GM21529 (cell line): ENCODE measurements around the gene IL24.
"Not testable (repeated sequence)": the region's sequence is repeated elsewhere in the genome, so short reads cannot be mapped to it uniquely, and the experiment has no call there.

Source experiments
- ATAC-seq: cut with Tn5 transposase; IDR thresholded peaks from one replicate; pipeline ENCODE4 v1.9.1; 2021; ENCODE audit not compliant: unreplicated experiment

The IL24 gene

DNA sequence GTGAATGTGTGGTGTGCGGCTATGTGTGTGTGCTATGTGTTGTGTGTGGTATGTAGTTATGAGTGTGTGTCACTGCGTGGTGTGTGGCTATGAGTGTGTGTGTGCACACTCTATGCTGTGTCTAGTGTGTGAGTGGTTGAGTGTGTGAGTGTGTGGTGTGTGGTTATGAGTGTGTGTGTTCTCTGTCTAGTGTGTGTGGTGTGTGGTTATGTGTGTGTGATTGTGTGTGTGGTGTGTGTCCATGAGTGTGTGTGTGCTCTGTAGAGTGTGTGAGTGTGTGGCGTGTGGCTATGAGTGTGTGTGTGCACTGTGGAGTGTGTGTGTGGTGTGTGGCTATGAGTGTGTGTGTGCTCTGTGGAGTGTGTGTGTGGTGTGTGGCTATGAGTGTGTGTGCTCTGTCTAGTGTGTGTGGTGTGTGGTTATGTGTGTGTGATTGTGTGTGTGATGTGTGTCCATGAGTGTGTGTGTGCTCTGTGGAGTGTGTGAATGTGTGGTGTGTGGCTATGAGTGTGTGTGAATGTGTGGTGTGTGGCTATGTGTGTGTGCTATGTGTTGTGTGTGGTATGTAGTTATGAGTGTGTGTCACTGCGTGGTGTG, 26.8 kb downstream of the IL24 start:
- ATAC-seq = not testable (repeated sequence)

- peak; percentile 24 for ATAC-seq
Measured at GRCh38 chr1:206924592-206925105, 27.4 kb downstream of the IL24 start.

- peak; percentile 57 for ATAC-seq
Measured at GRCh38 chr1:206925106-206925736, 28.0 kb downstream of the IL24 start.

DNA sequence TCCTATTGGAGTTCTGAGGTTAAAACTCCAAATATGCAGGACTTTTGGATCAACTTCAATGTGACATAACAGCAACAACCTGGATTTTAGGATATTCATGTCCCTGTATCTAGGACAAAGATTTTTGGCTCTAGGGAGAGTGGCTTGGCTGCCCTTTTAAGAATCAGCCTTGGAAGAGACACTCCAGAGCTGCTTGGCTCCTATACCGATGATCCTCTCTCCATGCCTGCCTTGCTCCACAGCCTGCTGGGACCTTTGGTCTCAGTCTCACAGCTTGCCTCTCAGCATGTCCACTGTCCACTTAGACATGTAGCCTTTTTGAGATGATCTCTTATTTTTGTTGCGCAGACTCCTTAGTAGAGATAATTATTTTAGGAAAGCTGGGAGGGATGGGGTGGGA, 29.0 kb downstream of the IL24 start:
- ATAC-seq = no peak

DNA sequence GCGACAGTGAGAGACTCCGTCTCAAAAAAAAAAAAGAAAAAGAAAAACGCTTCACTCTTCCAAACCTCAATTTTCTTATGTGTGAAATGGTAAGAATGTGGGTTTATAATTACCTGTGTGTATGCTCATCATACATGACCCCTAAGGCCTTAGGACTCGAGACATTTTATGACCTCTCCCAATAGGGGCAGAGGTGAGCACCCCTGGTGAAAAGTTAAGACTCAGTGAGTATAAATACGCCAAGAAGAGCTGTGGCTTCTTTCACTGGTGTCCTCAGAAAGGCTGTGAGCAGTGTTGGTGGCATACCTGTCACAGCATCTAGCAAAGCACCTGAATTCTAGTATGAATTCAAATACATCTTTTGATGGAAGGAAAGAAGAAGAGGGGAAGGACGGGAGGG, 32.3 kb downstream of the IL24 start:
- no peak for ATAC-seq

DNA sequence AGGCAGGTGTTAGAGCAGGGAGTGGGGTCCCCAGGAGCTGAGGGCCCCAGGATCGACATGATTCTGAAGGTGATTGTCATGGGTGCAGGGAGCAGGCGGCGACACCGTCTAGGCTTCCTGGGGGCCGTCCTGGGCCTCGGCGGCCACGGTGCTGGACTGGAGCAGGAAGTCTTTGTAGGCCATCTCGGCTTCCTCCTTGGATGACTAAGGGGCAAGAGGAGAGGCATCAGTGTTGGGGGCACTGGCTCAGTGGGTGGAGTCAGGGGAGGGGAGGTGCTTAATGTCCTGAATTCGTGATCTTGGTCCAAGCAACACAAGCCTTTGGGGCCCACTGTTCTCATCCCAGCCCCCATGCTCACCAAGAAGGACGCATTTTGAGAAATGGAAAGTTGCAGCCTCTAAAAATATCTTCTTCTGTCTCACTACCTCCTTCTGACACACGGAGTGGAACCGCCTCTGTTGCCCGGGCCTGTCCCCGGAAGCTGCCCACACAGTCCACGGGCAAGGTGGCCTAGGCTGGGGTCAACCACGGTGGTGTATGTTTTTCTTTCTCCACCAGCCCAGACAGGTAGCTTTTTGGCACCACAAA, 33.1 kb downstream of the IL24 start:
- ATAC-seq = peak; percentile 80

- no peak for ATAC-seq
Measured at GRCh38 chr1:206931709-206932108, 34.5 kb downstream of the IL24 start.

- no peak for ATAC-seq
Measured at GRCh38 chr1:206932177-206932576, 34.9 kb downstream of the IL24 start.

DNA sequence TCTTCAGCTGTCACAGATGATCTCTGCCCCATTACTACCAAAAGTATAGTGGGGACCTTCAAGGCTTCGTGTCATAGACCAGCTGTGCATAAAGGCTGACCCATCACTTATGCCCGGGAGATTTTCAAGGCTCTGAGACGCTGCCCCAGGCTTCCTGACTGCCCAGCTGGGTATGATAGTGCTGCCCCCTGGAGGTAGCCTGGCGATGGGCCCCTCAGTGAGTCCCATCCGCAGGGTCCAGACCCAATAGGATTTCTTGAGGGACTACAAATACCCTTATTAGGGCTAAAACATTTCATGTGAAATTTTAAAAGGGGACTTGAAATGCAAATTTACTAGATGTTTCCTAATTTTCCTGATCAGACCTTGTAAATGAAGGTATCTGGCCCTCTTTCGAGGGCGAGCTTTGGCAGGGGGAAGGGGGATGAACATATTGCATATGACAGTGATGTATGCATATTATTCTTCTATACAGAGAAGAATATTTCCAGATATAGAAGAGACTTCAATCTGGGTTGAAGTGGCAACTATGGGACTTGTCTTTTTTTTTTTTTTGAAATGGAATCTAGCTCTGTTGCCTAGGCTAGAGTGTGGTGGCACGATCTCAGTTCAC, 36.2 kb downstream of the IL24 start:
- no peak for ATAC-seq

DNA sequence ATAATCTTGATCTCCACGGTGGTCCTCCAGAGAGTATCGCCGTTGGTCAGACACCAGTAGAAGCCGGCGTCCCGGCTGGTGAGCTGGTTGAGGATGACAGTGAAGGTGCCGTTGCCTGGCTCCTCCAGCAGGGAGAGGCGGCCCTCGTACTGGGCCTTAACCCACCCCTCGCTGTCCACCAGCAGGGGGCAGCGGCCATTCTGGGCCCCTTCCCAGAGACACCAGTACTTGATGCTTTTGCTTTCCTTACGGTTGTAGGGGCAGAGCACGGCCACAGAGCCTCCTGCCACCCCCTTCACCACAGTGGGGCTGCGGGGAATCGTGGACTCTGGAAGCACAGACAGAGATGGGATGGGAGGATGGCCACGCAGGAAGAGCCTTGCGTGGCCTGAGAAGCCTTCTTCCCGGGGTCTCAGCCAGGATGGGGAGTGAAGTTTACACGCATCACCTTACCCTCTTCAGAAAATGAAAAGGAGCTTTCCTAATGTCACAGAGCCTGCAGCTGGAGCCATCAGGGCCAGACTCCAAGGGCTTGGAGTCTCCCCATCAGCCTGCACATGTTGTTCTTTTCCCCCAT, 38.3 kb downstream of the IL24 start:
- no peak for ATAC-seq

DNA sequence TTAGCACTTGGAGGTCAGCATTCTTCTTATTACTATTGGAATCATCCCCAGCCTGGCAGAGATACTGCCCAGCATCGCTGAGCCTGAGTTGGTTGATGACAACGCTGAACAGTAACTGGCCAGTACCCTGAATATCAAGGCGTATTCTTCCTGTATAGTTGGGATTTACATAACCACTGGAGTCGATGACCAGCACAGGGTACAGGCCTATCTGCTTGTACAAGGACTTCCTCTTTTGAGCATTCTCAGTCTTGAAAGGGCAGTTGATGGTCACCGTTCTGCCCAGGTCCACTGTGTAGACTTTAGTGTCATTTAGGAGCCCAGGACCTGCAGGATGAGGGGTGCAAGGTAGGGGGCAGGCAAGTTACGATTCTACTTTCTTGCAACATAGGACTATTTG, 40.2 kb downstream of the IL24 start:
- ATAC-seq = no peak

GRCh38 chr1:206939131-206939530, 41.9 kb downstream of the IL24 start:
- ATAC-seq = no peak

DNA sequence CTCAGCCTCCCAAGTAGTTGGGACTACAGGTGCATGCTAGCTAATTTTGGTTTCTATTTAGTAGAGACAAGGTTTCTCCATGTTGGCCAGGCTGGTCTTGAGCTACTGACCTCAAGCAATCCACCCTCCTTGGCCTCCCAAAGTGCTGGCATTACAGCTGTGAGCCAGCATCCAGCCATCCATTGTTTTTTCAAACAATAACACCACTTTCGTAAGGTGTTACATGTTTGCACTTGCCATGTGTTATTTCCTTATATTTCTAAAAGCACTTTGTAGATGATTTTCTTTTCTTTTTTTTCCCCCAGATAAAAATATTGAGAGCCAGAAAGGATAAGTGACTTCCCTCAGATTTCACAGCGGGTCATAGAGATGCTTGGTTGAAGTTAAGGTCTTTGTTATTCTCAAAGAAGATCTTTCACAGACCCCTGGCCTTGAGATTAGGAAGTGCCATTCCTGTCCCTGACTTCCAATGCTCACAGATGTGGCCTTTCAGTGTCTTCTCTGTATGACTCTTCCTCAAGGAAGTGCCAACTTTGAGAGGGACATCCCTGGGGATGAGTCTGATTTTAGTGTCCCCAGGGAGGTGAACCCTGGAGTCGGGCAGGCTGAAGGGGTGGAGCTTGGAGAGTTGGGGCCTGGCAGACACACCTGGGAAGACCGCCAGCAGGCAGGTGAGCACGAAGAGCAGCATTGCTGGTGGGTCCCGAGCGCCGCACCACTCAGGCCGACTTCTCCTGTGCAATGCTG, 42.8 kb downstream of the IL24 start:
- ATAC-seq = no peak

DNA sequence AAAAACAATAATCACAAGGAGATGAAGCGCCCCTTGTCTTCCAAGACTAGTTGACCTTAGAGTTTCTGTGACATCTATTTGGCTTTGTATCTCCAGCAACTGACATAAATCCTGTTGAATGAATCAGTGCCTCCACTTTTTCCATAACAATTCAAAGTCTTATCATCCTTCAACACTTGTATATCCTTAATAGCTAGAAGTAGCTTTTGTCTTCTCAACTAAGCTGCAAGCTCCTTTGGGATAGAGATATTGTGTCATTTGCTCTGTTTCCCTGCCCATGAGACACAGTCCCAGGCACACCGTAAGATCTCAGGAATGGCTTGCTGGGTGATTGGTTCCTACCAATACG, 43.3 kb downstream of the IL24 start:
- no peak for ATAC-seq

- ATAC-seq = no peak
Measured at GRCh38 chr1:206941766-206942418, 44.6 kb downstream of the IL24 start.

GRCh38 chr1:206944703-206945102, 47.5 kb downstream of the IL24 start:
- ATAC-seq = no peak

GRCh38 chr1:206945779-206946178, 48.5 kb downstream of the IL24 start:
- no peak for ATAC-seq

DNA sequence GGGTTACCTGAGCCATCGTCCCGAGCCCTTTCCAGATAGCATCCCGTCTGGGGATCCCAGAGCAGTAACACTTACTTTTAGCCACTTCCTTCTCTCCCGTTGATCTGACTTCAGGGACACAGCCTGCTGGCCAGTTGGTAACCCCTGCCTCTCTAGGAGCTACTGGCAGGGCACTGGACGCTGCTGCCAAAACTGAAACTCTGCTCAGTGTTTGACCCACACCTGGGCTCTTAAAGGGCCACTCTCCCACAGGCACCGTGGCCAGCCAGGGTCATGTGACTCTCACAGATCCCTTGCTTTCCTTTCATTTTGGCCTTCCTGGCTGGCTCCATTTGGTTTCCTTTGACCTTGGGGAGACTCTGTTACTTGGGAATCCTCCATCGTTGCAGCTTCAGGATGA, 49.0 kb downstream of the IL24 start, which contains the start of gene PIGR:
Gene PIGR (minus strand): TSS at position 206 of the 400 bp plus-strand sequence. CDS start 5,935 bp downstream, outside the sequence.
- ATAC-seq = no peak

DNA sequence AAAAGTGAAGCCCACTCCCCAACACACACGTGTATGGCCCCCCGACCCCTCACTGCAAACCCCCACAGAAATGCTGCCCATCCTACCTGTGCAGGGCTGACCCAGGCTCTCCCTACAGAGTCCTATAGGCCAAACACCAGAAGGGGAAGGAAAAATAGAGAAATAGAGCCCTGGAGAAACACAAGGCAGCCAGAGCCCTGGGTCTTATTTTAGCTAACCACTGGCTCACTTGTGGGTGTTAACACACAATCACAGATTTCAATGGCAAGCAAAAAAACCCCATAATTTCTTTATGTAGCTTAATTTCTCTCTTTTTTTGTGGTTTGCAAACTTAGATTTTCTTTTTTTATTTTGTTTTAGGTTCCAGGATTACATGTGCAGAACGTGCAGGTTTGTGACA, 50.0 kb downstream of the IL24 start:
- no peak for ATAC-seq

GRCh38 chr1:206949208-206949607, 52.0 kb downstream of the IL24 start:
- ATAC-seq = no peak
